Measurements from ENCODE around the gene MED12L.

DNA sequence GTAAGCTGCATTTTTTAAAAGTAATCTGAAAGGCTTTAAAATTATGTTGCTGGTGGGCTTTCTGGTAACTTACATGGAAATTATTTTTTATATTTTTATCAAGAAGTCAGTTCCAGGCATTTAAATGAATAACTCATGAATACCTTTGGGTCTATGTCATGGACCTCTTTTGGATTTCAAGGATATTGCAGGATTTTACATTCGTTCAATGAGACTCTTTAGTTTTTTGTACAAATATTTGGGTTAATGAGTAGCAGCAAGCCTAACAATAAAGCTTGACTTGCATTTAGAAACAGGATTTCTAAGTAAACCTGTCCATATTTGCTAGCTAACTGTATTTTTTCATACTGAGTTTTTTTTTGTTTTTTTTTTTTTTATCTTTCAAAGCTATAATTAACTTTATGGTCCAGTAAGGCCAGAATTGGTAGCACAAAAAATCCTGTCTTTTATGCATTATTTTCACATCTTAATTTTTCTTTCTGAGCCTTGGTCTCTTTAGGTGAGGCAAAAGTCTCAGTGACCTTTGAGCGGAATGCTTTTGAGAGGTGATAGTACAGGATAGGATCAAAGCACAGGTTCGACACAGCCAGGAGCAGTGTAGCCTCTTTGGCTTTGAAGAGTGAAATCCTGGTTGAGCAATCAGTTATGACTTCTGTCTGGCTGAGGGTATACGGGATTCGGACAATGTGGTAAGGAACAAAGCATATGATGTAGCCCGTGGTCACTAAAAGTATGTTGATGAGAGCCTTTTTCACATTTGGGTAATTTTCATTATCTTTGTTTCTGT lies 112.7 kb downstream of the MED12L start:
- TF ChIP-seq CTCF (IDR thresholded peaks at IDR 0.05; ENCODE audit: low read length): no peak
- TF ChIP-seq EZH2 (IDR thresholded peaks at IDR 0.05; ENCODE audit: borderline replicate concordance, low read length): no peak
